ENCODE results near the gene HACD3.

HACD3 gene, protein sequence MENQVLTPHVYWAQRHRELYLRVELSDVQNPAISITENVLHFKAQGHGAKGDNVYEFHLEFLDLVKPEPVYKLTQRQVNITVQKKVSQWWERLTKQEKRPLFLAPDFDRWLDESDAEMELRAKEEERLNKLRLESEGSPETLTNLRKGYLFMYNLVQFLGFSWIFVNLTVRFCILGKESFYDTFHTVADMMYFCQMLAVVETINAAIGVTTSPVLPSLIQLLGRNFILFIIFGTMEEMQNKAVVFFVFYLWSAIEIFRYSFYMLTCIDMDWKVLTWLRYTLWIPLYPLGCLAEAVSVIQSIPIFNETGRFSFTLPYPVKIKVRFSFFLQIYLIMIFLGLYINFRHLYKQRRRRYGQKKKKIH
- 62.6 to 87.0 reads per million in 2 experiments for total RNA-seq

DNA sequence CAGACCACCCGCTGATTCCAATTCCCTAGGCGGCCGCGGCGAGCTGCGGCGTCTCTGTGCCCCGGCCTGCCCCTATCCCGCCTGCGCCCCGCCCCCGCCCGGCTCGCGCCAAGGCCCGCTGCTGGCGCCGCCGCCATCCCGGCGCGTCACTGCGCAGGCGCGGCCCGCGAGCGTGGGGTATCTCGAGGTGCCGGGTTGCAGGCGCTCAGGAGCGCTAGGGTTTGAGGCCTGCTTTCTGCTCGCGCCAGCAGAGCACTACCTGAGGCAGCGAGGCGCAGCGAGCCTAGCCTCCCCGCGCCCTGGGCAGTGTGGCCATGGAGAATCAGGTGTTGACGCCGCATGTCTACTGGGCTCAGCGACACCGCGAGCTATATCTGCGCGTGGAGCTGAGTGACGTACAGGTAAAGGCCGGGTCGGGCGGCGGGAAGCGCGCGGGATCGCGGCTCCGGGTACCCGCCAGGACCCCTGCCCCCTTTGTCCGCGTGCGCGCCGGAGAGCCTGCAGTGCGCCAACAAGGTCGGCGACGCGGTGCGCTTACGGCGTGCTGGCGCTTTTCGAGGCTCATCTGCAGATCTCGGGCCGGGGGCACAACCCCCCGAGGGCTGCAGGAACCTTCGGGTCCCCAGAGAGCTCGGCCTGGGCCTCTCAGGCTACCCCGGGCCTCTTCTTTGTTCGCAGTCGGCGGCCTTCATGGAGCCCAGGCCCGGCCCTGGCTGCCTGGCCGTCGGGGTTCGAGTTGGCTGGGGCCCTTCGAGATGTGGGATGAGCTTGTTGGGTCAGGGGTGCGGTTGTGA is at the start of gene HACD3:
Gene HACD3, plus strand, starts transcription at position 146 of the 794 bp plus-strand sequence. Its CDS starts 169 bp downstream, at position 315.
- peak; percentile 82 for DNase-seq (ENCODE audit: low read depth)

DNA sequence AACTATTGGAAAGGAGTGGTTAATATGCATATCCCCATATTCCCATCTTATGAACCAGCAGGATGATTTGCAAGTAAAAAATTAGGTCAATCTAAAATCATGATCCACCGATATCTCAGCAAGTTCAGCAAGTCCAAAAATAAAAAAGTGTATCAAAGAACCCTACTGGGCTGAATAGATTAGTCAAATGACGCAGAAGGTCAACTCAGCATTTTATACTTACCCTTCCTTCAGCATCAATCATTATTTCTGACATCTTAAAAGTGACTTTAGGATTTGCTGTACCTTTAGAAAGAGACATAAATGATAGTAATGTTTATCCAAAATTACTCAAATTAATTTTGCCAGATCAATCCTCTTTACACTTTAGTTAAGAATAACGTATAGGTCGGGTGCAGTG is 45.4 kb upstream of the HACD3 start:
- no peak for DNase-seq (ENCODE audit: low read depth)

DNA sequence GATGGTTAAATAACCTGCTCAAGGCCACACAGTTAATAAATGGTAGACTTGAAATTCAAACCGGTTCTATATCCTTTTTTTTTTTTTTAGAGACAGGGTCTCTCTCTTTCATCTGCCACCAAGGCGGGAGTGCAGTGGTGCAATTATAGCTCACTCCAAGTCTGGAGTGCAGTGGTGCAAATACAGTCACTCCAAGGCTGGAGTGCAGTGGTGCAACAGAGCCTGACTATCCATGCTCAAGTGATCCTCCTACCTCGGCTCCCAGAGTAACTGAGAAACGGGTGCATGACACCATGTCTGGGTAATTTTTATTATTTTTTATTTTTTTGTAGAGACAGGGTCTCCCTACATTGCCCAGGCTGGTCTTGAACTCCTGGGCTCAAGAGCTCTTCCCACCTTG is 36.2 kb upstream of the HACD3 start:
- no peak for DNase-seq (ENCODE audit: low read depth)

DNA sequence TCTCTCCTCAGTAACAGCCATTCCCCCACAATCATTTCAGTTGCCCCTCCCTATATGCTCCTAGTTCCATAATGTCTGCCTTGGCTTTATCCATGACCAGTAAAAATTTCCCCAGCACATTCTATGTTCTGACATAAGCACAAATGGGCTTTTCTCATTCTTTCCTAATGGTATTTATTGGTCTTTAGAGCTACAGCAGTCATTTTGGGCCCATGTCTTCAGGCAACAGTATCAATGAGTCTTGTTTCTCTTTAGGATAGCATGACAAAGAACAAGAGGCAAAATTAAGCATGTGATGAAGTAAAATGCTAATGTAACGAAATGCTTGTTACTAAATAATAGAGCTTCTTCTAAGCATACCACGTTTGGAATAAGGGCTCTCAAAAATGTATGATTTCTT is 20.9 kb upstream of the HACD3 start:
- DNase-seq (ENCODE audit: low read depth) = no peak

DNA sequence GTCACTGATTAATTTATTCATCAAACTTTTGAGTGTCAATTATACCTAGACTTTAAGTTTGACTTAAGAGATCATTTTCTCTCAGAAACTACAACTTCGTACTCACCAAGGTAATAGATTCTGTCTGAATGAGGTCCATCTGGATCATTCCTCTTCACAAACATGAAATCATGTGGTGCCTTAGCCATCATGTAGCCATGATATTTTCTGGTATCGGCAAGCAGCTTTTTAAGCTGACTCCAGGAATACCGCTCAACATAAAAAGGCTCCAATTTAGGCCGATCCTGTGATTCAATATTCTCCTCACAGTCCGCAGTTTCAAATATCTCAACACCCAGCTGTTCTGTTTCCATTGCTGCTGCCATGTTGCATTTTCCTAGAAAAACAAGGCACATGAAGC is 18.1 kb upstream of the HACD3 start:
- no peak for DNase-seq (ENCODE audit: low read depth)

DNA sequence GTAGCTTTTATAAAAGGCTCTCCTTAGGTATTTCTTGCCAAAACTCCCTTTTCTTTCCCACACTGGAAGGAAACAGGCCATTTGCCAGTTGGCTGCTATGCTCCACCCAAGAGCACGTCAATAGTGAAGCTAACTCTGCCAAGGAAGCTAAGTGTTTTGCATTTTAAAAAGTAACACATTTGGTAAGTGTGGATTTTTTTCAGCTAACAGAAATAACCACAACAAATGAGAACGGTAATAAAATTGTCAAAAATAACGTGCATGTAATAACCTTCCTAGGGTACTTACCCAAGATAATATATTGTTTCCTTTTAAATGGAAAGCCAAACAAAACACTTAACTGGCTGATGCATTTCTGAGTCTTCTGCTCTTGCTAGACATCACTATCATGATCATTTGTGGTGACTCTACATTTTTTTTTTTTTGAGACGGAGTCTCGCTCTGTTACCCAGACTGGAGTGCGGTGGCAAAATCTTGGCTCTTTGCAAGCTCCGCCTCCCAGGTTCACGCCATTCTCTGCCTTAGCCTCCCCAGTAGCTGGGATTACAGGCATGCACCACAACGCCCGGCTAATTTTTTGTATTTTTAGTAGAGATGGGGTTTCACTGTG is 17.4 kb upstream of the HACD3 start:
- no peak for DNase-seq (ENCODE audit: low read depth)

DNA sequence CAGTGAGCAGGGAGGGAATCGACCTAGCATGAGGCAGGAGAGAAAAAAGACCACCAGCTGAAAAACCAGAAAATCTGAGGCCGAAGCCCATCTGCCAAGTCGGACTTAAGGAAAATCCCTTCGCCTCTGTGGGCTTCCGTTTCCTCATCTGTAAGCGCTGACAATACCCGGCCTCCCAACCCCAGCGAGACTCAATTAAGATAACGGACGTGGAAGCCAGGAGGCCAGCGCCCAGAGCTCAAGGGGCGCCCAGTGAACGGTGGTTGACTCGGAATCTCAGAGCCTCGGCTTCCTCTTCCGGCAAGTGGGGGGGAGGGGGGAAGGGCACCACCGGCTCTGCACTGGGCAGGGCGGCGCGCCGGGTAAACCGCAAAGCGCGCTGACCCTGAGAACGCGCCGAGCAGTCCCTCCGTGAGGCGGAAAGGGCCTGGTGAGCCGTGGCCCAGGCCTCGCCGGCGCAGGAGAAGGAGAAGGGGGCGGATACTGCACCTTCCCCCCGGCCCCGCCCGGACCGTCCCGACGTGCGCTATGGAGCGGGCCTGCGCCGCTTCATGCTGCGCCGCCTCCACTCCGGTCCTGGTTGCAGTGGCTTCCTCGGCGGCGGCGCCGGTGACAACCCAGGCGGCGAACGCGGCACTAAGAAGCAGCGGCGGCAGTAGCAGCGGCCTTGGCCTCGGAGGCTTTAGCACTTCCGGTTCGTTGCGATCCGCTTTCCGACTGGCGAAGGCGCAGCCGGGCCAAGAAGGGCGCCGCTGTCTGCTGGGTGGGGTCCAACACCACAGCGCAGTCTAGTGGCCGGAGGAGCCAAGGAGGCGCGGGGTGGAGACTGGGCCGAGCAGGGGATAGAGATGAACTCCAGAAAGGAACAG is 13.0 kb upstream of the HACD3 start, which contains the start of gene DPP8:
Gene DPP8, minus strand, starts transcription at position 693 of the 869 bp plus-strand sequence. CDS start 5,136 bp downstream, outside the sequence.
- peak; percentile 91 for DNase-seq (ENCODE audit: low read depth)

DNA sequence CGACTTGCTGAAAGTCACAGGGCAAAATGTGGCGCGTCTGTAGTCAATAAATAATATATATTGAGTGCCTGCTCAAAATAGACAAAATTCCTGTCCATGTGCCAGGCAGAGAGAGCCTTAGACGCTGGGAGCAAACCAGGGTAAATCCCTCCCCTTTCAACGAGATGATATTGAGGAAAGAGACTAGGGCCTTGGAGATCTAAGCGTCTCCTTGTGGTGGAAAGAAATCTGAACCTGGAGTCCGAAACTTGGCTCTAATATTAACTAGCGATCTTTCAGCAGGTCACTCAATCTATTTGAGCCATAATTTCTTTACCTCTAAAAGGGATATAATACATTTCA is 12.4 kb upstream of the HACD3 start:
- no peak for DNase-seq (ENCODE audit: low read depth)

DNA sequence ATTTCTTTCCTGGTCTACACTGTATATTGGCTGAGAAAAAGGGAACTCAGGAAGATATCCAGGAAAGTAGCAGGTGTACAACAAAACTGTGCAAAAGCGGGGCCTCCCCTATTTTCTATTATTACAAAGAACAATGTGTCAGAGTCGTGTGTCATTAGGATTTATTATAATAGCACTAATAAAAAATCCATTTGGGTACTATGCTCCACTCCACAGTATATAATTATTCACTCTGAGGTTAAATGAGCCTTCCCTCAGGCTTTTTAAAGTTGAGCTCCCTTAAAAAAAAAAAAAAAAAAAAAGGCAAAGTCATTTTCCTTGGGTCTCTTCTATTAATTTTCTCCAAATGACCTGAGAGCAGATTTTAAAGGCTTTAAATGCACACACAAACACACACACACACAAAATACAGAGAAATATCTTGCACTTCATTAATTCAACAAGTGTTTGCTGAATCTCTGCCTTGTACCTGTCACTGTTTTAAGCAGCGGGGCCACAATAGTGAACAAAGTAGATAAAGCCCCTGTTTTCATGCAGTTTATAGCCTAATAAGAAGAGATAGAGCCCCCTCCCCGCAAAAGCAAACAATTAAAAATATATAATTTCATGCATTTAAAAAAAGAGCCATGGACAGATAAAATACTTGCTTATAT is 11.5 kb upstream of the HACD3 start:
- DNase-seq (ENCODE audit: low read depth) = no peak

DNA sequence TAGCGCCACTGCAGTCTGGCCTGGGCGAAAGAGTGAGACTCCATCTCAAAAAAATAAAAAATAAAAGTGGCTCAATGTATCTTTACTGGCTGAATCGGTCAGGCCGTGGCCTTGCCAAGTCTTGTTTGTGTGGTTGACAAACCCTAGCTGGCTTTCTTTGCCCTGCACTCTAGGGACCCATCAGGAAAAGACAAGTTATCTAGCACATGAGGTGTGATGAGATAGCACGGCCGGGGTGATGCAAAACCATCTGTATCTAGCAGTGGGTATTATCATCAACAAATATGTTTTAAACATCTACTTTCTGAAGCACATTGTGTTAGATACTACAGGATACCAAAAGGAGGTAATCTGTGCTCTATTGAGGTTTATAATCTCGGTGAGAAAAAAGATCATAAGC is 8.9 kb upstream of the HACD3 start:
- no peak for DNase-seq (ENCODE audit: low read depth)

DNA sequence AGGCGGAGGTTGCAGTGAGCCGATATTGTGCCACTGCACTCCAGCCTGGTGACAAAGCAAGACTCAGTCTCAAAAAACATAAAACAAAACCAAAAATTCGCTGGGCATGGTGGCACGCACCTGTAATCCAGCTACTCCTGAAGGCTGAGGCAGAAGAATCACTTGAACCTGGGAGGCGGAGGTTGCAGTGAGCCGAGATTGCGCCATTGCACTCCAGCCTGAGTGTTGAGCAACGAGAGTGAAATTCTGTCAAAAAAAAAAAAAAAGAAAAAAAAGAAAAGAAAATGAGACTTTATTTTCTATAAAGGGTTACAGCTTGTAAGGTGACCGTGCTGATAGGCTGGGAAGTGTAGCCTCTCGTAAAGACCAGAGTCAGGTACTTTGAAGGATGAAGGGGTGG is 6.0 kb upstream of the HACD3 start:
- no peak for DNase-seq (ENCODE audit: low read depth)

DNA sequence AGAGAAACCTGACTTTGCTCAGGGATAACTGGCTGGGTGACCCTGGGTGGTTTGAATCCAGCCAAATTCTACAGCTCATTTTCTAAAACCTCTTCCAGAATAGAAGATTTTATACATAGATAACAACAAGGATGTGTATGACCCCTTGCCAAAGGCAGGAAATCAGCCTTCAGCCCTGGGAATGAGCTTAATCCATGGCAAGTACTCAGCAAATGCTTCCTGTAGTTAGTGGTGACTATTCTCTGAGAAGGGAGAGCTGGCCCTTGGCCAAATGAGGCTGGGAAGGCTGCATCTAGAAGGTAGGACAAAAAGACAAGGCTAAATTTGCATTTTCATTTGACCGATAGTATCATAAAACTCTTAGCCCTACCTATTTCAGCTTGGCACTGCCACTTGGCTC is 4.6 kb upstream of the HACD3 start:
- no peak for DNase-seq (ENCODE audit: low read depth)

DNA sequence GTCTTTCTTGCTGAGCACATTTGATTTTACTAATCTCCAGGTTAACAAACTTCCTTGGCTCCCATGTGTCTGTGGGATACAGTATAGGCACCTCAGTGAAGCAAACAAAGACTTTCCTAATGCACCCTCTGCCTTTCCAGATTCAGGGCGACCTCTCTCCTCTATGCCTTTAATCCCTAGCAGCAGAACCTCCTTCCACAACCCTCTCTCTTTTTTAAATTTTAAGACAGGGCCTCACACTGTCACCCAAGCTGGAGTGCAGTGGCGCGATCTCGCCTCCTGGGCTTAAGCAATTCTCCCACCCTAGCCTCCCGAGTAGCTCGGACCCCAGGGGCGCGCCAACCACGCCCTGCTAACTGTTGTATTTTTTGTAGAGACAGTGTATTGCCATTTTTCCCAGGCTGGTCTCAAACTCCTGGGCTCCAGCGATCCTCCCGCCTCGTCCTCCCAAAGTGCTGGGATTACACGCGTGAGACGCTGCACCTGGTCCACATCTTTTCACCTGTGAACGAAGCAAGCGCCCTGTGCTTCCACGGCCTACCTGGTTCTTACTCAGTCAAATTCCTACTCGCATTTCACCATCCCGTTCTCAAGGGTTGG is 1.7 kb upstream of the HACD3 start:
- DNase-seq (ENCODE audit: low read depth) = no peak

DNA sequence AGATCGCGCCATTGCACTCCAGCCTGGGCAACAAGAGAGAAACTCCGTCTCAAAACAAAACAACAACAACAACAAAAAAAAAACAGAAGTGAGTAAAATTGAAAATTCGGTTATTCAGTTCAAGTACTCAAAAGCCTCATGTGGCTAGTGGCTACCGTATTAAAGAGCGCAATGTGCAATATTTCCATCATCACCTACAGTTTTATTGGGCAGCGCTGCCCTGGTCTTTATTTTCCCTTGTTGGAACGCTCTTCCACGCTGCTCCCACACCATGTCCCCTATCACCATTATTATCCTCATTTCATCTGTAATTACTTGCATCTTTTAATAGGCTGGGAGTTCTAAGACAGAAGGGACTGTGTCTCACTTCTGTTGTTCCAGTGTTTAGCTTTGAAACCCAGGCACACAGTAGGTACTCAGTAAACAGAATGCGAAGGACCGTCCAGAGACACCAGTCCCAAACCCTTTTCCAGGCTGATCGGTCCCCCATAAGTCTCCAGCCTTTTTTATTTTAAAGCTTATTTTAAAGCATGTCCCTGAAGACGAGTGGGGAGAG is 423 bp upstream of the HACD3 start:
- DNase-seq (ENCODE audit: low read depth) = no peak

DNA sequence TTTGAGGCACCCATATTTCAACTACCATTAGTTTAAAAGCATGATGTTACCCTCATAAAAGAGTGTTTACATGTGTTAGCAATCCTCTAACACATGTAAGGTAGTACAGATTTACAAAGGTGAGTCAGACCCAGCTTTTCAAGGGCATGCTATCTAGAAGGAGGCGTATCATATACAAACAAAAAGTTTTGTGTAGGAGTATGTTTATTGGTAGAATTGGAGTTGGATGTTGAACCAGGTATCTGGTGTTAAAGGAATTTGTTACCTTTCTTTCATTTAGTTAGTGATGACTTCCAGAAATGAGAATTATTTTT is 2.4 kb downstream of the HACD3 start:
- no peak for DNase-seq (ENCODE audit: low read depth)

DNA sequence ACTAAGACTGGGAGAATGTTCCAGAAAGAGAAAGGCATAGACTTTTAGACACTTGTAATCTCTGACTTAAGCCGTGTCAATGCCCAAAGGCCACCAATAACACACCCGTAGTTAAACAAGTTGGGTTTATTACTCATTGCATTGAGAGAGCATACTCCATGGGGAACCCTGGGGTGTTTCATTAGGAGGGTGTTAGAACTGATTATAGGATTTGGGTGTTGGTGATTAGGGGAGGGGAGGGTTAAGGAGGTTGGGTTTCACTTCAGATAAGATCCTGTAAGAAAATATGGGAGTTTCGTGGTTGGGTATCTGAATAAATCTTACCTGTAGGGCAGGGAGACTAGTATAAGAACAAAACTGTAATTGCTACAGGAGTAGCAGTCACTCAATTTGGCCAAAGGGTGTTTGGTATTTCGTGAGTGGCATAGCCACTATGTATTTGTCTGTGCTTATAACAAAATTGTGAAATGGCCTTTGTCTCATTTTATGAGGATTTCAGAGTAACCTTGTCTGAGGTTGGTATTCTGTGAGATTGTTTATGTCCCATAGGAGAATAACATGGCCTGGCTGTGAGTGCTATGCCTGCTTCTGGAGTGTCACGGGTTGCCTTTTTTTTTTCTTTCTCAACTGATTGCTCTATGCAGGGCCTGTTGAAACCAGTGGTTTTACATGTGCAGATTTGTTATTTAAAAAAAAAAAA is 2.9 kb downstream of the HACD3 start:
- no peak for DNase-seq (ENCODE audit: low read depth)

DNA sequence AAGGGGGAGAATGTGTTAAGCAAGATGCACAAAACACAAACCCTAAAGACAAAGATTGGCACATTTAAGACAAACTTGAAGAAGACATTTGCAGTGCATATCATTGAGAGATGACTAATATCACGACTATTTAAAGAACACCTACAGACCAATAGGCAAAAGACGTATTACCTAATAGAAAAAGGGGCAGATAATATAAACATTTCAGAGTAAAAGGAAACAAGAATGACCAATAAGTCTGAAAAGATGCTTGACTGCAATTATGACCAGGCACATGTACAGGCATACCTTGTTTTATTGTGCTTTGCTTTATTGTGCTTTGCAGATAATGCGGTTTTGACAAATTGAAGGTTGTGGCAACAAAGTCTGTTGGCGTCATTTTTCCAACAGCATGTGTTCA is 4.9 kb downstream of the HACD3 start:
- no peak for DNase-seq (ENCODE audit: low read depth)

DNA sequence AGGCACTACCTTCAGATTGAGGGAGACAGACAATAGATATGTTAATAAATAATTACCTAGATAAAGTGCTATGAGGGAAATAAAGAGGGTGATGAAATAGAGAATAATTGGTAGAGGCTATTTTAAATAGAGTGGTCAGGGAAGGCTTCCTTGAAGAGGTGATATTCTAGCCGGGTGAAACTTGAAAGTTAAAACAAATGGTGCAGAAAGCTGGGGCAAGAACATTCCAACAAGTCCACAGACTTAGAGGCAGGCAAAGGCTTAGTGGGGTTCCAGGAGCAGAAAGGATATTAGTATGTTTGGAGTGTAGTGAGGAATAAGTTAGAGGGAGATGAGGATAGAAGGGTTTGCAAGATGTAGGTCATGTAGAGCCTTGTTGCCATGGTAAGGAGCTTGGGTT is 10.1 kb downstream of the HACD3 start:
- no peak for DNase-seq (ENCODE audit: low read depth)

DNA sequence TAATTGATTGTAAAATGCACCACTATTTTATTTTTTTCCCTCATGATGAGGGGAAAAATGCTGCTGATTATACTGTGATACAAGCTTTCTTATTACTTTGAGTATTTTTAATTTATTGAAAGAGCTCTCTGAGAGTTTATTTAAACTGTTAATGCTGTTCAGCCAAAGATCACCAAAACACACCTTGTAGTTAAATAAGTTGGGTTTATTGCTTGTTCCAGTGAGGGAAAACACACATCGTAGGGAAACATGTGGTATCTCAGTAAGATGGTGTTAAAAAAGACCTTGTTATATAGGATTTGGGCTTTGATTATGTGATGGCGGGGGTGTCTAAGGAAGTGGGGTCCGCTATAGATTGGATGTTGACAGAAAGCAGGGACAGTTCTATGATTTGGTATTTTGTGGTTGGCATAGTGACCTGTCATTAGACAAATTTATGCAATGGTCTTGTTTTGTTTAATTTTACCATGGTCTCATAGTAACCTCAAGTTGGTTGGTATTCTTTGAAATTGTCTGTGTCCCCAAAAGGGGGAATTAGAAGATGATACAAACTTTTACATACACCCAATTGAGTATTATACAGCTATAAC is 11.1 kb downstream of the HACD3 start:
- no peak for DNase-seq (ENCODE audit: low read depth)

DNA sequence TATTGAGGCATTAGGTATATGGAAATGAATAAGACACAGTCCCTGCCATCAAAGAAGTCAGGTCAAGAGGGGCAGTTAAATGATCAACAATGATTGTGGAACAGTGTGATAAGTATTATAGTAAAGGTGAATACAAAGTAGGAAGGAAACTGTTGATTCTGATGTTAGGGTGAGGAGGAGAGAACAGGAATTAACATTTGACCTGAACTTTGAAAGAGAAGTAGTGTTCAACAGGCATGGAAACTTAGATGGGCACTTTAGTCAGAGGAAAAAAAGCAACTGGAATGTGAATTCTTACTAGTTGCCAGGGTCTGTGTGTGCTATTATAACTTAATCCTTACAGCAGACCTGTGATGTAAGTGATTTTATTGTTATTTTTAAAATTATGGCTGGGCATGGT is 17.6 kb downstream of the HACD3 start:
- no peak for DNase-seq (ENCODE audit: low read depth)
